GM19238 (cell line): Measurements from ENCODE around the gene NEK2.
"Not testable (repeated sequence)": the region's sequence is repeated elsewhere in the genome, so short reads cannot be mapped to it uniquely, and the experiment has no call there.

Experiments
- DNase-seq: peaks from one replicate; pipeline ENCODE4 v3.0.0; 2011; ENCODE audit warnings: low spot score; ENCODE audit not compliant: insufficient read length

Gene NEK2

DNA sequence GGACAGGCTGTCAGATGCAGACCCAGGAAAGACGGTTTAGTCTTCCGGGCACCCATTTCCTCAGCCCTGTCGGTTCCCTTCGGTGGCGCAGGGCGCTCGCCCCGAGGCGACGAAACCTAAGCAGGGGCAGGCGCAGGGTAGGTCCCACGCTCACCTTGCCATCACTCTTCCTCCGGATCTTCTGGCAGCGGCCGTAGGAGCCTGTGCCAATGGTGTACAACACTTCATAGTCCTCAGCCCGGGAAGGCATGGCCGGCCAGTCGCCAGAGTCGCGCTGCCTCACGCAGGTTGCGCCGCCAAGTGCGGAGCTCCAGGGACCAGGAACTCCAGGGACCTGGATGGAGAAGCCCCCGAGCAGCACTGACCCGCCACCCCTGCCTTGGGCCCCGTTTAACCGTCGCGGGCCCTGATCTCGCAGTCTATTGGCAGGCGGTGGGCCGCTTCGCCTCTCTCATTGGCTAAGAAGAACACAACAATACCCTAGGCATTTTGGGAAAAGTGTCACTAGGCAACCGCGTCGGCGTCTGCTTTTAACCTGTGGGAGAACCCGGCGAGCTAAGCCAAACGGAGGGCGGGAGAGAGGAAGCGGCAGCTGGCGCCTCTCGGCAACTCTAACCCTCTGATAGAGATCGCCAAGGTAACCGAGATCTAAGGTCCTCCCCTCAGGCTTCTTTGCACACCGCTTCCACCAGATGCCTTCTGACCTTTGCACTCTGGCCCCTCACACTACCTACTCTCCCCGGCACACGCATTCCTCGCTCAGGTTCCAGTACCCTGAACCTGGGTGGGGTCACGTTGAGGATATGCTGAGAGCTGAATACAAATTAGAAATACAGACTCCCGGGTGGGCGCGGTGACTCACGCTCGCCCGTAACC is at the start of gene NEK2:
NEK2 (minus strand) TSS at position 392 of the 876 bp plus-strand sequence; CDS start at position 250, 142 bp downstream.
- peak; percentile 75 for DNase-seq

DNA sequence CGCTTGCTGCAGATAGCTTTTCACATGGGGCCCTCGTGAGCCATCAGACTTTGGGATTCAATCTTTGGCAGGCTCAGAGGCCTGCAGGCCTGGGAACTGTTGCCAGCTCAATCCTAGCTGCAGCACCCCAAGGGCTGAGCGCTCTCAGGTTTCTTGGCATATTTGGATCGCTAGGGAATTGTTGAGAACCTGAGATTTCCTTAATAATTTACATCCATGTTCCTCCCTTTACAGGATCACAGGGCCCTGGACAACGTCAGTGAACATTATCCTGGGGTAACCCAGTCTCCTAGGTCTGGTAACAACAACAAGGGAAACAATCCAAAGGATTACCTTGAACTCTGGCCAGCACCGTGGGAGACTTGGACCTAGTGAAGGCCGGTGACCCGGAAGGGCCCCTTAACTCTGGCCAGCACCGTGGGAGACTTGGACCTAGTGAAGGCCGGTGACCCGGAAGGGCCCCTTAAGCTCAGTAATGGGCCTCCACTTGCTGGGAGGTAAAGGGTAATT is 49.3 kb upstream of the NEK2 start:
- no peak for DNase-seq

DNA sequence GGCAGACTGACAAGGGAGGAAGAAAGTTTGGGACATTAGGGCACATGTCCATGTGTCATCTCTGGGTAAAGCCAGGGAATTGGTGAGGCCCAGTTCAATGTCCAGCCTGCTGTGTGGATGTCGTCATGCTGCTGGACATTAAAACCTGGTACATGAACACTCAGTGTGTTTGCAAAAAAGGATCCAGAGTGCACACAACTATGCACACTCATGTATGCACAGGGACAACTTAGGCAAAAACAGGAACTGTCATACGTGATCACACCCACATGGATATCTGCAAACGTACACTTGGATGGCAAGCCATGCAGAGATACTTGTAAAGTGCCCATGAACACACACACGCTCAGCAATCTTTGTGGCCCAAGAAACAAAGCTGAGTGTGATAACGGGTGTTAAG is 47.9 kb upstream of the NEK2 start:
- no peak for DNase-seq

DNA sequence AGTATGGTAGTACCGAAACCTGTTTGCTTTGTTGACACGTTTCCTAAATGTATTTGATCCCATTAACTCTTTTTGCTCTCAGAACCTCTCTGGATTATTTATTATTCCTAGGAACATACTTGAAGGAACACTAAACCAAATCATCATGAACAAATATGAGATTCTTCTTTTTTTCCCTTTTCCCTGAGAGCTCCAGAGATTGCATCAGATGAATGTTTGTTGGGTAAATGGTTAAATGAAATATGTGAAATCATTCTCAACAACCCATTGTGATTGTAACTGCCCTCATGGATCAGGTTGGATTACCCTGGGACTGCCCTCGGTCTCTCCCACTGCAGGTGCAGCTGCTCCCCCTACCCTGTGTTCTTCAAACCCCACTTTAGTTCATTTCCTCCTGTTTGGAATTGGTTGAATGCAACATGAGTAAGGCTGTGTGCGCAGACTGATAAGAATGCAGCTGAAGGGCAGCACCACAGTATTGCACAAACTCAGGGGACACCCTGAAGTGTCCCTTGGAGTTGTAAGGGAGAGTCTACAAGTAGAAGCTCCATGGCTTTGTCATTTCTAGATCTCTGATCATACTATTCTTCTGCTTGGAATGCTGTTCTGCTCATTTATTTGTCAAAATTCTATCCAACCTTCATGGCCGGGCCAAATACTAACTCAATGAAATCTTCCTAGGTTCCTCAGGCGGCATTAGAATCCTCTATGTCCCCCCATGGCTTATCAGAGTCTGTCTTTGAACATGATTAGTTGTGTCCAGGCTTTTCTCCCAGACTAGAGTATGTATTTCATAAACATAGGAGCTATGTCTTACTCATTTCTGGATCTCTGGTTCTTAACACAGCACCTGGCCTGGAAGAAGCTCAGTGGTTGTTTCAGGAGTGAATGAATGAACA is 47.1 kb upstream of the NEK2 start:
- no peak for DNase-seq

DNA sequence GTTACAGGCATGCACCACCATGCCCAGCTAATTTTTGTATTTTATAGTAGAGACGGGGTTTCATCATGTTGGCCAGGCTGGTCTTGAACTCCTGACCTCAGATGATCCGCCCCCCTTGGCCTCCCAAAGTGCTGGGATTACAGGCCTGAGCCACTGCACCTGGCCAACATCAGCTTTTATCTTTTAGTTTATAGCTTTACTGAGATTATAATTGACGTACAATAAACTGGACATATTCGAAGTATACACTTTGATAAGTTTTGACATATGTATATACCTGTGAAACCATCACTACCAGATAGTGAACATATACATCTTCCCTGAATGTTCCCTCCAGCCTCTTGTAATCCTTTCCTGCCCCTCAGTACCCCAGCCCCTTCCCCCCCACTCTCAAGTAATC is 41.1 kb upstream of the NEK2 start:
- DNase-seq, result not testable (repeated sequence)

DNA sequence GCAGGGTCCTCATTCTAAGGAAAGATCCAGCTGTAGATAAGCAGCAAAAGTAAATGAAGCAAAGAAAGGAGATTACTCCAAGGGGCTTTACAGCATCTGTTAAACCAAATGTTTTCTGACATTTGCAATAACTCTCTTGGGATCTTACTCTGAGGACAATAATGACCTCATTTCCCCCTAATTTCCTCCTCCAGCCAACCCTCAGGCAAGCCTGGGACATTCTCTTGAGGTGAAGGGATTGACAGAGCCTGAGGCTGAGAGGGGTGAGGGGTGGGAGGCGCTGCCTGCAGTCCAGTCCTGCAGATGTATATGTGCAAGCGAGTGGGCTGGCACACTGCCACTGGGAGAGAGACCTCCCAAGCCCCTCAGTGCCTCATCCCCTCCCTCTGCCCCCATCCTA is 40.5 kb upstream of the NEK2 start:
- no peak for DNase-seq

DNA sequence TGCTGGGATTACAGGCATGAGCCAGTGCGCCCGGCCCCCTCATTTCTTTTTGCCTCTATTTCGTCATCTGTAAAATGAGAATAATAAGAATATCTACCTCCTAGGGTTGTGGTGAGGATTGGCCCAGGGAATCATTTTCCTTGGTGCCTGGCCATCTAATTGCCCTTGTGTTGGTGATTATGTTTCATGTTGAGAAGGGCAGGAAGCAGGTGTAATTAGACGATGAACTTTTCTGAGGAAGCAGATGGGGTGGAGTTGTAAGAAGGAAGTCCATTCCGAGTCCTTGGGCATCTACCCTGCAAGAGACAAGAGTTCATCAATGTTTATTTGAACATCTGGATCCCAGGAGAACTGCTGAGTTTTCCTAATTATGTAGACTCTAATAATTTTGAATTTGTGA is 38.7 kb upstream of the NEK2 start:
- no peak for DNase-seq

DNA sequence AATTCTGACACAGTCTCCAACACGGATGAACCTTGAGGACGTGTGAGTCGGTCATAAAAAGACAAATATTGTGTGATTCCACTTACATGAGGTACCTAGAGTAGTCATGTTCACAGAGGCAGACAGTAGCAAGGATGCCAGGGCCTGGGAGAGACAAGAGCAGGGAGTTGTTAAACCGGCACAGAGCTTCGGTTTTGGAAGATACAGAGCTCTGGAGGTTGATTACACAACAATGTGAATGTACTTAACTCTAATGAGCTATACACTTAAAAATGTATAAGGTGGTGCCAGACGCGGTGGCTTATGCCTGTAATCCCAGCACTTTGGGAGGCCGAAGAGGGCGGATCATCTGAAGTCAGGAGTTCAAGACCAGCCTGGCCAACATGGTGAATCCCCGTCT is 37.8 kb upstream of the NEK2 start:
- DNase-seq, result no peak

DNA sequence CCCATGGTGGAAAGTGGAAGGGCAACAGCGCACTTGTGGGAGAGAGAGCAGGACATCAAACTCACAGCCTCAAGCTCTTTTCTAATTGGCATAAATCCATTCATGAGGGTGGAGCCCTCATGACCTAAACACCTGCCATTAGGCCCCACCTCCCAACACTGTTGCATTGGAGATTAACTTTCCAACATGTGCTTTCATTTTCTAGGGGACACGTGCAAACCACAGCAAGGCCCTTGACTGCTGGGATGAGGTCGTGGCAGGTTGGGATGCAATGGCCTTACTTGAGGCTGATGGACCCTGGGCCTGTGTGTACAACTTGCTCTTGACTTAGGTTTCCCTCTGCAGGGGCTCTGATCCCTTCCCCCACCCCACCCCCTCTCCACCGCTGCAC is 35.9 kb upstream of the NEK2 start:
- no peak for DNase-seq

DNA sequence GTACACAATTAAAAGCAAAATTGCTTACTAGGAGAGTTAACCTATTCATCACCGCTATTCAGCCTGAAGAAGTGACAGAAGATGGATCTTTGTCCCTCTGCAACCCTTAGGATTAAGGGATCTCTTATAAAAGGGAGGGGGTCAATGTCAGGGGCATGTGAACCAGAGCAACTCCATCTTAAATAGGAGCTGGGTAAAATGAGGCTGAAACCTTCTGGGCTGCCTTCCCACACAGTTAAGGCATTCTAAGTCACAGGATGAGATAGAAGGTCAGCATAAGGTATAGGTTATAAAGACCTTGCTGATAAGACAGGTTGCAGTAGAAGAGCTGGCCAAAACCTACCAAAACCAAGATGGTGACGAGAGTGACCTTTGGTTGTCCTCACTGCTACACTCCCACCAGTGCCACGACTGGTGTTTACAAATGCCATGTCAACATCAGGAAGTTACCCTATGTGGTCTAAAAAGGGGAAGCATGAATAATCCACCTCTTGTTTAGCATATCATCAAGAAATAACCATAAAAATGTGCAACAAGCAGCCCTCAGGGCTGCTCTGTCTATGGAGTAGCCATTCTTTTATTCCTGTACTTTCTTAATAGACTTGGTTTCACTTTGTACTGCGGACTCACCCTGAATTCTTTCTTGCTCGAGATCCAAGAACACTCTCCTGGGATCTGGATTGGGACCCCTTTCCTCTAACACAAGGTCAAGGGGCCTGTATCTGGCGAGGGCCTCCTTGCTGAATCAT is 35.3 kb upstream of the NEK2 start:
- DNase-seq, result no peak

DNA sequence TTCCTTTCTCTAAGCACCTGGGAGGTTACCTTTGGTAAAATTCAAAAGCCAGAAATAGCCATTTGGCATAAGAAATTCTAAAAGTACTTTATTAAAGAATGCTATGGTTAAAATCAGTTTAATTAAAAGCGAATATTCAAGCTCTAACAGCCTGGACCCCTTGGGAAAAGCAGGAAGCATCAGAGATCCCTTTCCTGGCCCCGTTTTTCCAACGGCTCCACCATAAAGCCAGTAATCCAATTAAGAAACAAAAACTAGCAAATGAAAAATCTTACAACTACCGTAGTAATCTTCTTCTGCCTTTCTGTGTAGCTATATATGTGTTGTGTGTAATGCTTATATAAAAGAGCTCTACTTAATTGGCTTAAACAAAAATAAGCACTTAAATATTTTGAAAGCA is 33.5 kb upstream of the NEK2 start:
- no peak for DNase-seq

DNA sequence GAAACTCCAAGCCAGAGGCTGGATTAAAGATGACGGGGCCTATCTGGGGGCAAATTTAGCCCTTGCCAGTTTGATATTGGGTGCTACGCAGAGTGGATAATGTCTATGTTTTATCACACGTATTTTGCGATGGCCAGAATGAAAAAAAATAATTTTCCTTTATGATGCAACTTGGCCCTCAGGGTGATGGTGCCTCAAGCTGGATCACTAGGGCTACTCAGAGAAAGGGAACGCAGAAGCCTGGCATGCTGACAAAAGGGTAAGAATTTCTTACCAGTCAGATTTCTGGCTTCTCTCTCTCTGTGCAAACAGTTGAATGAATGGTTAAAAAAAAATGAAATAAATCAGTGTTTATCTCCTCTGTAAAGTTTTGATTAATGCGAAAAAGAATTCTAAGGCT is 32.6 kb upstream of the NEK2 start:
- no peak for DNase-seq

DNA sequence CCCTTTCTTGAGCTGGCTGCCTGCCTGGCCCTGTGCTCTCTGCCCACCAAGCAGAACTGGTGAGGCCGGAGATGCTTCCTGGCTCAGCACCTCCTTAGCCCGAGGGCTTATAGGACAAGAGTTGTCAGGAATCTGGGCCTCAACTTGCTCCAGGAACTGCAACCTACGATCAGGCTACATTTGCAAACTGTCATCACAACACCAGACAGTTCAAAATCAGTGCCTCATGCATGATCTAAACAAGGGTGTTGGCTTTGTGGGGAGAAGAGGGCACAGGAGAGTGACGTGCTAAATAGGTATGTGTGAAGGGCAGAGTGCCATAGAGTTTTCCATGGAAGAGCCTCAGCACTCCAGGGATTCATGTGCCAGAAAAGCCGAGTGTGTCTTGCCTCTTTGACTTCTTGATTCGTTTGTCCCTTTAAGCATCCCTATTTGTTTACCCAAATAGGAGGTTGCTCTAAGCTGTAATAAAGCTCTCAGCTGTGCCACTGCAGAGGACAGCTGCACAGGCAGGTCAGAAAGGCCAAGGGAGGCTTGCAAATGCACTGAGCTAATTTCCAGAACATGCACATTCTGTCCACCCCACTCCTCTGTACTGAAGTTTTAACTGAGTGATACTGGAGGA is 30.2 kb upstream of the NEK2 start:
- no peak for DNase-seq

DNA sequence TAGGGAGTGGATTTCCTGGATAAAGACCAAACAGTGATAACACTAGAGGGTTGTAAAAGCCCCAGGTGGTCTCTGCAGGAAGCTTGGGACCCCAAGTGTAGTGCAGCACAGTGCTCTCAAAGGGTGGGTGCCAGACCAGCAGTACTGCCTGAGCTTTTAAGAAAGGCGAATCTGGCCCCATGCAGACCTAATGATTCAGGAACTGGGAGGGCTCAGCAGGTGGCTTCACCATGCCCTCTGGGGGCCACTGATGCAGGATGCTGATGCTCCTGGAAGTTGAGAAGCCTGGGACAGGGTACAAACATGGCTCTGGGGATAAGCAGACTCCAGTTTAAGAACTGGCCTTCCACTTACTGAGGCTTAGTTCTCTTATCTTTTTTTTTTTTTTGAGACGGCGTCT is 29.1 kb upstream of the NEK2 start:
- no peak for DNase-seq

DNA sequence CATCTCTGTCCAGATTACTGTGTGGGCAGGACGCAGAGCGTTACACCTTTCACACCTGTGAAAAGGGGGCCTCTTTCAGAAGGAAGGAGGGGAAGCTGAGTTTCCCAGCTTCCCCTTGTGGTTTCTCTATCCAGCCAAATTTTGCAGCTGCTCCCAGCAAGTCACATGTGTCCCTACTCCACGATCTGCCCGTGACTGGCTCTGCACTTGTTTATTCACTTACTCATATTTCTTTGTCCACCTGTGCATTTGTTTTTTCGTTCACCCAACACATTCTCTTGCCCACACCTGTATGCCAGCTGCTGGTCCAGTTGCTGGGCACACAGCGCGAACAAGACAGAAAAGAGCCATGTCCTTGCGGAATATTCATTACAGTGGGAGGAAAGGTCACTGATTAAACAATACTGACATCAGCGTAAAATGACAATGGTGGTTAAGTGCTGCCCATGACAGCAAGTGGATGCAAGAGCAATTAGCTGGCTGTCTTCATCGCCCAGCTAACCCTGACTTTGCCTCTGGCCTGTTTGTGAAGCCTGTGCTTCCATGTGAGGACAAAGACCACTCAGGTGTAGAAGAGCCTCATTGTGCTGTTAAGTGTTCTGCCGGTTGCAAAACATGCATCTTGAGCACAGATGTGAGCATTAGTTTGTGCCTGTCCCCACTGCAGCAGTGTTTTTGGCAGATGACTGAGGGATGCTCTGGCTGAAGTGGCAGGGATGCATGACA is 28.6 kb upstream of the NEK2 start:
- DNase-seq, result no peak

DNA sequence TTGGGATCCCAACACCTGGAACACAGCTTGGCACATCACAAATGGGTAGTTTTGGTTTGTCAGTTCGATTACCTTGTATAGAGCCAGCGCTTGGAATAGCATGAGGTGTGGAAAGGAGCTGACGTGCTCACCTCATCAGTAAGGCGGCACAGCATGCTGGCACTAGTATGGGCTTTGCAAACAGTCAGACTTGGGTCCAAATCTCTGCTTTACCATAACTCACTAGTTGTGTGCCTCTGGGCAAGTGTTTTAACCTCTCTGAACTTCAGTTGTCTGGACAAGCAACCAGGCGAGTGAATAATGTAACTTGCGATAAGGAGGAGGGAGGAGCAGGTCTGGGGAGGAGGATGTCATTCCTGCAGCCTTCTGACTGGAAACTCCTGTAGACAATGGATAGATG is 26.3 kb upstream of the NEK2 start:
- DNase-seq, result no peak

DNA sequence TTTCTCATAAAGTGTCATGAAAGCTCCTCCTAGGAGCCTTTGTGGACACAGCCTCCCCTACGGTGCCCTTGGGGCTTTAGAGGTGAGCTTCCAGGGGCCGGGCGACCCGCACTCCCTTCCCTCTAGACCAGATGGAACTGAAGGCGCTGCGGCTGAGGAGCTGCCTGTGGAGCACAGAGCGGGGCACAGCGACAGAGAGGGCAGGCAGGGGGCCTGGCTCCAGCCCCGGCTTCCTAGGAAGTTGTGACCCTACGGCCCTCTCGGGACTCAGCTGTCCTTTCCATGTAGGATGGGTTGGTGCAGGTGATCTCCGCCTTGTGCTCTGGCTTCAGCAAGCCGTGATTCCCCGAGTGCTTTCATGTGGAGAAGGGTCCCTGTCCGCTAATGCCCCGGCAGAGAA is 23.6 kb upstream of the NEK2 start:
- DNase-seq, result no peak

DNA sequence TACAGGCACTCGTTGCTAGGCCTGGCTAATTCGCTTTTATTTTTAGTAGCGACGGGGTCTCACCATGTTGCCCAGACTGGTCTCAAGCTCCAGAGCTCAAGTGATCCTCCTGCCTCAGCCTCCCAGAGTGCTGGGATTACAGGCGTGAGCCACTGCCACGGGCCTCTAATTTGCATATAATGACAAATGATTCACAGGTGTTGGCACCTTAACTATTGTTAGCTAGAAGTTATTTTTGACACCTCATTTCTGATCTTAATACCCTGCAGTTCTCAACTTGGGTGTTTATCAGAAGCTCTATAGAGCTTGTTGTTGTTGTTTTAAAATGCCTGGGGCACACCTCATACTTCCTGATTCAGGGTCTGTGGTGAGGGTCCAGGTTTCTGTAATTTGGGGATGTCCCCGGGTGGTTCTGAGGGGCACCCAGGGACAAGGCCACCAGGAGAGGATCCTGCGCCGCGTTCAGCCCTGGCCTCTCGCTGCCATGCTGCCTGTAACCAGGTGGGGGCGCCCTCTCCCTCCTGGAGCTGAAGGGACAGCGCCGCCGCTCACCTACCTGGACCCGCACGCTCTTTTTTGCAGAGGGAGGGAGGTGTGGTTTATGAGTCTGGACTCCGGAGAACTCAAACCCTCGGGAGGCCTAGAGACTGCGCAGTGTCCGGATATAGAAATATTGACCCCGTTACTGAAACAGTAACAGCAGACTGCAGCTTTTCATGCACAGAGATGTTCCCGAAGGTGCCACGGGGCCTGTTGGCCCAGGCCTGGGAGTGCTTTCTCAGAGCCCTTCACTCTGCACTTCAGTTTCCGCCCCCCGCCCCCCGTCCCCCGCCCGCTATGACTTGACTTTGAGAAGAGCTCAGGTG is 23.0 kb upstream of the NEK2 start:
- DNase-seq, result peak; percentile 59

DNA sequence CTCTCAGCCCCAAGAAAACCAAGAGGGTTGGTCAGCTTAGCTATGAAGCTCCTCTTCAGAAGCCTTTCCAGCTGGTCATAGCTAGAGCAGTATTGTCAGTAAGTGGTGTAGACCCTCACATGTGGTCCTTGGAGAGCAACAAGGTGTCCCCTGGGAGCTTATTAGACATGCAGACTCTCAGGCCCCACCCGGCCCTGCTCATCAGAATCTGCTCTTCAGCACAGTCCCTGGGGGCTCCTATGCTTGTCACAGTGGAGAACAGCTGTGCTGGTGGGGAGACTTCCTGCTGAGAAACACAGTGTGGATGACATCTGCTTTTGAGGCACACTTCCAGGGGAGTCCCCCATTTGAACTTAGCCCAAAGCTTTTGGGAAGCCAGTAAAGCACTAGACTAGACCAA is 21.9 kb upstream of the NEK2 start:
- DNase-seq, result peak; percentile 52
